HG03571 (cell line): ENCODE measurements around the gene R3HDM1.
"Not testable (repeated sequence)": the region's sequence is repeated elsewhere in the genome, so short reads cannot be mapped to it uniquely, and the experiment has no call there.

Experiments used
- ATAC-seq: cut with Tn5 transposase; IDR thresholded peaks from one replicate; pipeline ENCODE4 v1.9.1; 2021; ENCODE audit not compliant: unreplicated experiment

Gene R3HDM1

GRCh38 chr2:135703300-135703699 lies 172.0 kb downstream of the R3HDM1 start:
- no peak for ATAC-seq

- ATAC-seq: not testable (repeated sequence)
Observed at GRCh38 chr2:135704075-135704474, 172.8 kb downstream of the R3HDM1 start.

- ATAC-seq: no peak
Observed at GRCh38 chr2:135708159-135708558, 176.9 kb downstream of the R3HDM1 start.

GRCh38 chr2:135709992-135710391 lies 178.7 kb downstream of the R3HDM1 start:
- no peak for ATAC-seq

GRCh38 chr2:135715086-135715485 lies 183.8 kb downstream of the R3HDM1 start:
- not testable (repeated sequence) for ATAC-seq

GRCh38 chr2:135728064-135728743 lies 196.9 kb downstream of the R3HDM1 start:
- no peak for ATAC-seq

GRCh38 chr2:135732561-135732960 lies 201.3 kb downstream of the R3HDM1 start:
- no peak for ATAC-seq

GRCh38 chr2:135733045-135733444 lies 201.8 kb downstream of the R3HDM1 start:
- ATAC-seq: no peak

GRCh38 chr2:135736546-135736945 lies 205.3 kb downstream of the R3HDM1 start:
- no peak for ATAC-seq

- ATAC-seq: no peak
Observed at GRCh38 chr2:135740206-135740605, 208.9 kb downstream of the R3HDM1 start.

- ATAC-seq: no peak
Observed at GRCh38 chr2:135741043-135741394, 209.7 kb downstream of the R3HDM1 start.

GRCh38 chr2:135741395-135742324 lies 210.4 kb downstream of the R3HDM1 start, which contains the start of gene UBXN4:
Gene UBXN4 (plus strand): TSS chr2:135741855. CDS start chr2:135741930, 75 bp downstream.
- ATAC-seq: peak; percentile 94

GRCh38 chr2:135742325-135742757 lies 211.1 kb downstream of the R3HDM1 start:
- ATAC-seq: peak; percentile 21

- no peak for ATAC-seq
Observed at GRCh38 chr2:135743860-135744259, 212.6 kb downstream of the R3HDM1 start.

- no peak for ATAC-seq
Observed at GRCh38 chr2:135744760-135745314, 213.6 kb downstream of the R3HDM1 start.

- ATAC-seq: no peak
Observed at GRCh38 chr2:135745545-135745944, 214.3 kb downstream of the R3HDM1 start.

- no peak for ATAC-seq
Observed at GRCh38 chr2:135755573-135755972, 224.3 kb downstream of the R3HDM1 start.

GRCh38 chr2:135756692-135757091 lies 225.4 kb downstream of the R3HDM1 start:
- no peak for ATAC-seq

GRCh38 chr2:135762022-135762421 lies 230.7 kb downstream of the R3HDM1 start:
- no peak for ATAC-seq

- no peak for ATAC-seq
Observed at GRCh38 chr2:135762530-135762929, 231.2 kb downstream of the R3HDM1 start.

- ATAC-seq: no peak
Observed at GRCh38 chr2:135768863-135769262, 237.6 kb downstream of the R3HDM1 start.

- no peak for ATAC-seq
Observed at GRCh38 chr2:135773319-135773718, 242.0 kb downstream of the R3HDM1 start.
